Measurements from ENCODE around the gene SCTR.
A peak's percentile ranks its signal among the peaks of the same experiment; 100 is the strongest.

The SCTR gene

DNA sequence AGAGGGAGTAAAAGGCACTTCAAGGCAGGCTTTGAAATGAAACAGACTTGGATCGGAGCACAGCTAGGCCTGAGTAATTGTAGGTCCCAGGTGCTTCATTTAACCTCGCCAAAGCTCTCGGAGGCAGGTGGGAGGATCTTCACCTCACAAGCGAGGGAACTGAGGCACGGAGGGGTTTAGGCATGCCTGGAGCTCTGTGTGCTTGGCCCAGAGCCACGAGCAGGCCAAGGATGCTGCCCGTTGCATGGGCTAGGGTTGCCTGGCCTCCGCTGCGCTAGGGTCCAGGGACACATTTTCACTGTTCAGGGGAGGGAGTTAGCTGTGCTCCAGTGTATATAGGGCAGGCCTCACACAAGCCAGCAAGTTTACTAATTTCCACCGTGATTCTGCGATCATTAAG, 81.4 kb downstream of the SCTR start:
- DNase-seq (ENCODE audit: low read depth) = no peak

DNA sequence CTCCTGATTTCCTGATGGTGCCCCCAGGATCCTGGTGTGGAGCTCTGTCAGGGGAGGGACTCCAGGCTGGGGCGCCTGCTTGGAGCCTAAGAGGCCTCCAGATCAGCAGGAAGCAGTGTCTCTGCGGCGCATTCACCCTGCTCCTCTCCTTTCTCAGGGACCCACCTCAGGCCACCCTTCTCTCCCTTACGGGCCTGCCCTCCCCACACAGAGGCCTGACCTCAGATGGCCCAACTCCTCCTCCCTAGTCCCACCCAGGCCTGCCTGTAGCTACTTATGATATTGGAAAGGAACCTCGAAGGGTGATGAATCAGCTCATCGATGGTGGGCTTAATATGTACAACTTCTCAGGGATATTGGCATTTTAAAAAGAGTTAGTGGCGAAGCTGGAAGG, 82.1 kb downstream of the SCTR start:
- no peak for DNase-seq (ENCODE audit: low read depth)

DNA sequence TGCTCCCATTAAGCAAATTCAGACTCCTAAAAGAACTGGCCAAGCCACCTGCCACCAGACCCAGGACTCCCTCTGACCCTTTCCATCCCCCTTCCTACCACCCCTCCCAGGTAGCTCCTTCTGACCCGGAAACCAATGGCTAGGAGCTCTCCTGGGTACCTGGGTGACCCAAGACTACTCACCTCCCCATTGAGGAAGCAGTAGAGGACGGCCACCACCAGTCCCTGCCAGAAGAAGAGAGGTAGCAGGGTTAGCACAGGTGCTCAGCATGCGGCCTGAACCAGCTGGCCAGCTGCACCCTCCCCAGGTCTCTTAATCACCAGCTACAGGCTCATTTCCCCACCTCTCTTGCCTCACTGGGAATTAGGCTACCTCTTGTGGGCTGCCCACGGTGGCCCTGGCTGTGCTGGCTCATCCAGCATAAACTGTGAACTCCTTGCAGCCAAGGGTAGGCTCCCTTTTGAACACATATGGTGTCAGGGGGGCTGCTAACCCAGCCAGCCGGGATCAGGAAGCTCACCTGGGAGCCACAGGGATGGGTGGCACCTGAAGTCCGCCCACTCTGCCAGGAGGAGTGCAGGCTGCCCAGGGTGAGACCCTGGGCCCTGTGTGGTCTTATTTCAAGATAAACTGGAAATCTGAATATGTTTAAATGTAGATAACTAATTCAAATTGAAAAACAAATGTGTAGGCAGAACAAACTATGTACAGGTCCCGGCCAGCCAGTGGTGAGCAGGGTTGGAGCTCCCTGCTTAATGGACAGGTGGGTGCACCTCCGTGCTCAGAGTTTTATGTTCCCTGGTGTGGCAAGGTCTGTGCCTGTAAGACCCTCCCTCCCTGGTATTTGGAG, 82.7 kb downstream of the SCTR start:
- DNase-seq (ENCODE audit: low read depth) = no peak

DNA sequence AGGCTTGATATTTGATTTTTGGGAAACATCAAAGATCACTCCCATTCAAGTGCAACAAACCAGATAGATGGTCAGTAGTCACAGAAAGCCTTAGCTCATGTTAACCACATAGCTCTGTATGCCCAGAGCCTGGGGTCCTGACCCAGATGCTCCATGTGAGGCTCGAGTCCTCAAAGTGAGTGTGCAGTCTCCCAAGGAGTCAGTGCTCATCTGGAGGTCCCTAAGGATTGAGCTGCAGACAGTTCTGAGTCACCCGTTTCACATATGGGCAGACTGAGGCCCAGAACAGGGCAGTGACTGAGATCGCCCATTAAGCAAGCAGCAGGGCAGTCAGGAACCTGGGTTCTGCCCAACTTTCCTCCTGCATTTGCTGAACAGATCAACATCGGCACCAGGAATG, 83.4 kb downstream of the SCTR start:
- no peak for DNase-seq (ENCODE audit: low read depth)

DNA sequence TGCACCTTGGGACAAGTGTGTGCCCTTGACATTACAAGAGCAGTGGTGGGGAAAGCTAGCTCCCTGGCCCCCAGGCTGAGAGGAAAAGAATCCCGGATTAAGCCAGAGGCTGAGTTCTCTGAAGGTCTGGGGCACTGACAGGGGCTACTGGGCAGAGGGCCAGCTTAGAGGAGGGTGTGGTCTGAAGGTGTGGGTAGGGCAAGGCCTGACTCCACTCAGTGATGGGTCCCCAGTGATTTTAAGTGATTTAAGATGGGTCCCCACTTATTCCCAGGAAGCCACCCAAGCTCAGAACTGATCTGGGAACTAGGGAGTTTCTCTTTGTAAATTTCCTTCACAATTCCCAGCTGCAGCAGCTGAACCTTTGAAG, 83.8 kb downstream of the SCTR start:
- DNase-seq (ENCODE audit: low read depth) = no peak

DNA sequence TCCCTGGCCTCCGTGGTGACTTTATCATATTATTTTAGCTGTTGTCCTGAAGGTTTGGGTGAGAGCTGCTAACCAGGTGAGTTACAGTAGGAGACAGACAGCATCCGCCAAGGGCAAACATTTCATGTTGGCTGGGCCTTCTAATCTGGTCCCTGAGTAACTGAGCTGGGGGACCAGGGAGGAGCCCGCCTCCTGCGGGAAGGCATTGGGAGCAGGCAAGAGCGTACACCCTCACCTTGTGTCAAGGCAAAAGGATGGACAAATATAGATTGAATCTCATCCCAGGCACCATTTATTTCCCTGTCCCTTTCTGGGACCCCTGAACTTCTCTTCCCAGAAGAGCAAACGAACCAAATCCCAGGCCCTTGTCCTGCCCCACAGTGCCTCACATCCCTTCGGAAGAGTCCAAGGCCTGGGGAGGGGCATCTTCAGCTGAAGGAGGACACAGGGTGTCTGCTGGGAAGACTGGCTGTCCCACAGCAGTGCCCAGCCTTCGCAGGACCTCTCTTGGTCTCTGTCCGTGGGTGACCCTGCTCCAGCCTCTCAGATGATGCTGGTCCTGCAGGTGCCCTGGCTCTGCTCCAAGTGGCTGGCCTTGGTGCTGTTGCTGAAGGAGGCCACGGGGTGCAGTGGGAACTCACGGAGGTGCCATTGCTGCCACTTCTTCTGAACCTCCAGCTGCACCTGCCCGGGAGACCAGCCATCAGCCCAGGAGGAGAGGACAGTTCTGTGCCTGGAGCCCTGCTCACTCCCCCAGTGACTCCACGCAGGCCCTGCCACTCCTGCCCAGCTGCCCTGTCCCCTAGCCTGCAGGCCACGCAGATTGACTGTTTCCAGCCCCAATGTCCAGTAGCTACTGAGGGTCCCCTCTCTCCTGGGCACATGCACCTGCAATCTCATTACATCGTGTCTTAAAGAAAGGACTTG, 84.4 kb downstream of the SCTR start:
- DNase-seq (ENCODE audit: low read depth) = no peak

DNA sequence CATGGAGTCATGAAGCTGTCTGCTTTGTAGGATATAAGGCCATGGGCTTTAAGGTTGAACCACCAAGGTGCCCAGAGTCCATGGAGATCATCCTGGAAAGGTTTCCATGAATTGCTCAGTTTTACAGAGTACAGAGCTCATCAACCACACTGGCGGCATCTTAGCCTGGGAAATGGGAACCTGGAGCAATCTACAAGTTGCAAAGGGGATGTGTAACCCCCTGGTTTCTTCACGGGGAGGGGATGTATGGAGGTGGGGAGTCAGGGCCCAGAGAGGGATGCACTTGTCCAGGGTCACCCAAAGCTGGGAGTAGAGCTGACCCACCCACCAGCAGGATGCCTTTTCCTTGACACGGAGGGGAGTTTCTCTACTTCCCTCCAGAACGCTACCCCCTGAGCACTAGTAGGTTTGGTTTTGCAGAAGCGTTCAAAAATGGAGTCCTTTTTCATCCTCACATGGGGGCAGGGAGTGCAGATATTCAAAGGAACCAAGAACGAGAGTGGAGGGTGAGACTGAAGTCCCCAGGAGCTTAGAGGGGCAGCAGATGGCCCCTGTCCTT, 85.5 kb downstream of the SCTR start:
- DNase-seq (ENCODE audit: low read depth) = no peak

DNA sequence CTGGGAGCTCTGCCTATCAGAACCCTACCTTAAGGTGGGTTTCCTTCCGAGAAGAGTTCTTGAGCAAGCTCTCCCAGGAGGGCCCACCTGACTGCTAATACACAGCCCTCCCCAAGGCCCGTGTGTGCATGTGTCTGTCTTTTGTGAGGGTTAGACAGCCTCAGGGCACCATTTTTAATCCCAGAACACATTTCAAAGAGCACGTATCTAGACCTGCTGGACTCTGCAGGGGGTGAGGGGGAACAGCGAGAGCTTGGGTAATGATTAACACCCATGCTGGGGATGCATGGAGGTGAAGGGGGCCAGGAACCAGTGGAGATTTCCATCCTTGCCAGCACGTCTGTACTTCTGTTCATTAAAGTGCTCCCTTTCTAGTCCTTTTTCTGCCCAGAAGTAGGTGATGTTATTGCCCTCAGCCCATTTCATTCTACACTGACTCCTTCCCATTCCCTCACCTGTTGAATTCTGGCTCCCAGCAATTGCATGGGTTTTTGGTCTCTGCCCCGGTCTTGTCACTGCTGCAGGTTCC, 86.1 kb downstream of the SCTR start:
- no peak for DNase-seq (ENCODE audit: low read depth)

DNA sequence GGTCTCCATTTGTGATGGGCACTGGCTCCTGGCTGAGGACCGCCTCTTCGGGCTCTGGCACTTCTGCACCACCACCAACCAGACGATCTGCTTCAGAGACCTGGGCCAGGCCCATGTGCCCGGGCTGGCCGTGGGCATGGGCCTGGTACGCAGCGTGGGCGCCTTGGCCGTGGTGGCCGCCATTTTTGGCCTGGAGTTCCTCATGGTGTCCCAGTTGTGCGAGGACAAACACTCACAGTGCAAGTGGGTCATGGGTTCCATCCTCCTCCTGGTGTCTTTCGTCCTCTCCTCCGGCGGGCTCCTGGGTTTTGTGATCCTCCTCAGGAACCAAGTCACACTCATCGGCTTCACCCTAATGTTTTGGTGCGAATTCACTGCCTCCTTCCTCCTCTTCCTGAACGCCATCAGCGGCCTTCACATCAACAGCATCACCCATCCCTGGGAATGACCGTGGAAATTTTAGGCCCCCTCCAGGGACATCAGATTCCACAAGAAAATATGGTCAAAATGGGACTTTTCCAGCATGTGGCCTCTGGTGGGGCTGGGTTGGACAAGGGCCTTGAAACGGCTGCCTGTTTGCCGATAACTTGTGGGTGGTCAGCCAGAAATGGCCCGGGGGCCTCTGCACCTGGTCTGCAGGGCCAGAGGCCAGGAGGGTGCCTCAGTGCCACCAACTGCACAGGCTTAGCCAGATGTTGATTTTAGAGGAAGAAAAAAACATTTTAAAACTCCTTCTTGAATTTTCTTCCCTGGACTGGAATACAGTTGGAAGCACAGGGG, 87.1 kb downstream of the SCTR start:
- DNase-seq (ENCODE audit: low read depth) = no peak

DNA sequence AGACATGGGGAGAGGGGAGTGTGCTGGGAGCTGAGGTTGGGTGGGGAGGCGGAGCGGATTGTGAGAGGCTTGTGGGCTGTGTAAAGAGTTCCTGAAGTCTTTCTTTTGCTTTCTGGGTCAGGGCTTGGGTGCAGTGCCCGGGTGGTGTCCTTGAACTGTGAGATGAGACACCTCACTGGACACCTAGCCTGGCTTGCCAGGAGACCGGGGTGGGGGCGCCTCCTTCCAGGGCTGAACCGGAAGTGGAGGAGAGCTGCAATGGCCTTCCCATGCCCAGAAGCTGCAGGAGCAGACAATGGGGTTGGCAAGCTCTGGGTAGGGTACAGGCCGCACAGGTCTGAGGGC, 88.4 kb downstream of the SCTR start:
- no peak for DNase-seq (ENCODE audit: low read depth)

DNA sequence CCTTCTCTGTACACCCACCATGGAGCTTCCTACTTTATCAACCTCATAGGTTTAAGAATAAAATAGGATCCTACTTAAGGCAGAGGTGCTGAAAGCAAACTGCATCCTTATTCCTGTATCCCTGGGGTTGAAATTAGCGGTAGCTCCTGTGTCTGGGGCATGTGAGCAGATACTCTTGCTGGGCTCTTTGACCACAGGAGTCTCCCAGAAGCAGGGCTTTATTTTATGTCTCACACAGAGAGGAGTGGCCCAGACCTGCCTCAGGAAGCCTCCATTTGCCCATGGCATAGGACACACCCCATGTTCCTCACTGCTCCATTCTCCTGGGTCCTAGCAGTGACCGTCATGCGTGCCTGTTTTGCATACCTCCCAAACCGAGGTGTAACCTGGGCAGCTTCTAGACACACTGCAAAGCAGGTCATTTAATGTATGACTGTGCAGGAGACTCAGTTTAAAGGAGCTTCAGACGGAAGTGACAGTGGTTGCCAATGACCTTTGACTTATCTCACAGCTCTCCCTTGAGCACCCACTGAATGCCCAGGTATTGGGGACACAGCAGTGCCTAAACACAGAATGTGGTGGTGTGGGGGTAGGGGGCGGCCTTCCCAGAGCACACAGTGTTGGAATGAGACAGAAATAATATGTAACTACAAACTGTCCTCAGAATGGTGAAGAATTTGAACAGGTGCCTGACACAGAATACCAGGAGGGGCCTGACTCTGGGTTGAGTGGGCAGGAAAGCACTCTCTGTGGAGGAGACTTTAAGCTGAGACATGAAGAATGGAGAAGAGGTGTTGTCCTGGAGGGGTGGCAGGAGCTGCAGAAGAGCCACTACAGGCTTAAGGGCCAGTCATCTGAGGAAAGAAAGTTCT, 89.0 kb downstream of the SCTR start:
- DNase-seq (ENCODE audit: low read depth) = no peak

DNA sequence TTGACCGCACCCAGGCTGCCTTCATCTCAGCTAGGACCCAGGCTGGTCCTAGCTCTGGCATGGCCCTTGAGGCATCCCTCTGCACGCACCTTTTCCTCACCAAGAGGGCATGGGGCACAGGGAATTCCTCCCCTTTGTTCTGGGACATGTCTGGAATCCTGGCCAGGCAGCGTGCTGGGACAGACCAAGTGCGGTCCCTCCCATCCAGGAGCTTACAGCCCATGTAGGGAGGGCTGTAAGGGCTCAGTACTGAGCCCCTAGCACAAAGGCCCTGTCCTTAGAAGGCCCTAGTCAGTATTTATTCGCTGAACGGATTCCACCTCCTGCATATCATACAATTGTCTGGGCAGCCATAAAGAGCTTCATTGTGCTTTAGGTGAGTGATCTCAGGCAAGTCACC, 89.6 kb downstream of the SCTR start:
- no peak for DNase-seq (ENCODE audit: low read depth)

DNA sequence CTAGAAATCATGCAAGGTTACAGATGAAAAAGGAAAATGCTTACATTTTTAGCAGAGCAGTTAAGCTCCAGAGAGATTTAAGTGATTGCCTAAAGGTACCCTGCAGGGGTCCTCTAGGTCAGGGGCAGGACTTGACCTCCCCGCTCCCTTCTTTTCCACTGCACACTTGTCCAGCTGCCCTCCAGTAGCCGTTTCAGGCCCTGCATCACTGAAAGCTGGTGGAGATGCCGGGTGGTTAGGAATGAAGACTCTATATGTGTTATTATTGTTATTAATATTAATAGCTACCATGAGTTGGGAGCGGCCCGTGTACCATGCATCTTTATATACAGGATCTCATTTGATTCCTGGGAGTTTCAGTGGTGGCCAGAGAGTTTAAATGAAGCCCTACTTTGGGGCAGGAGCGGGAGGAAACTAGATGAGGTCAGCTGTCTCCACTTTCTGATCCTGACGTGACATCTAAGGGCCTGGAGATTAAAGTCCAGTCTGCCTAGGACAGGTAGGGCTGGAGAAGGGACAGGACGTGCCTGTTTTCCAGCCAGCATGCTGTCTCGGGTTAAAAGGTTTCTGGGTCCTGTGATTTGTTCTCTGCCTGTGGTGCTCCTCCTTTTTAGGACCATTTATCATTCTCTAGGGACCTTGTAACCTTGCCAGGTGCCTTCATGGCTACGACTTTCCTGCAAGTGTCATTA, 90.5 kb downstream of the SCTR start:
- DNase-seq (ENCODE audit: low read depth) = no peak

DNA sequence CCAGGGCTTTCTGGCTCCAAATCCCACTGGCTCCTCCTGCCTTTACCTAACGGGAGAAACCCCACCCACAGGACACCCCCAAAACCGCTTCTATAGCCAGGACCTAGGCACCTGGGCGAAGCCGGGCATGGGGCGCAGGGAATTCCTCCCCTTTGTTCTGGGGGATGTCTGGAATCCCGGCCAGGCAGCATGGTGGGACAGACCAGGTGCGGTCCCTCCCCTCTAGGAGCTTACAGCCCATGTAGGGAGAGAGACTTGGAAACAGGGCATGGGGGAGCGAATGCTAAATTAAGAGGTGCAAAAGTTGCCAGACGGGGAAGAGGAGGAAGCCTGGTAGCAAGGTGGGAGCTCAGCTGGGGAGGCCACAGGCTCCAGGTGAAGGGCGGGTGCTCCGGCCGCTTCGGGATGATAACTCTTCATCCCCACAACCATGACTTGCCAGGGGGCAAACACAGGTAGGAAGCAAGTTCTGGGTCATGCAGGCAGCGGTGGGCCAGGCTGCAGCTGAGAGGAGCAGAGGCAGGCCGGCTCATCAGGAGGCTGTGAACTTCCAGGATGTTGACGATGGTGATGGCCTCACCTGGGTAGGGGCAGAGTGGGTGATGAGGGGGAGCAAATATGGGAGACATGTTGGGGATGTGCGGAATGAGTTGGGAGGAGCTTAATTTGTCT, 91.3 kb downstream of the SCTR start:
- DNase-seq (ENCODE audit: low read depth) = no peak

DNA sequence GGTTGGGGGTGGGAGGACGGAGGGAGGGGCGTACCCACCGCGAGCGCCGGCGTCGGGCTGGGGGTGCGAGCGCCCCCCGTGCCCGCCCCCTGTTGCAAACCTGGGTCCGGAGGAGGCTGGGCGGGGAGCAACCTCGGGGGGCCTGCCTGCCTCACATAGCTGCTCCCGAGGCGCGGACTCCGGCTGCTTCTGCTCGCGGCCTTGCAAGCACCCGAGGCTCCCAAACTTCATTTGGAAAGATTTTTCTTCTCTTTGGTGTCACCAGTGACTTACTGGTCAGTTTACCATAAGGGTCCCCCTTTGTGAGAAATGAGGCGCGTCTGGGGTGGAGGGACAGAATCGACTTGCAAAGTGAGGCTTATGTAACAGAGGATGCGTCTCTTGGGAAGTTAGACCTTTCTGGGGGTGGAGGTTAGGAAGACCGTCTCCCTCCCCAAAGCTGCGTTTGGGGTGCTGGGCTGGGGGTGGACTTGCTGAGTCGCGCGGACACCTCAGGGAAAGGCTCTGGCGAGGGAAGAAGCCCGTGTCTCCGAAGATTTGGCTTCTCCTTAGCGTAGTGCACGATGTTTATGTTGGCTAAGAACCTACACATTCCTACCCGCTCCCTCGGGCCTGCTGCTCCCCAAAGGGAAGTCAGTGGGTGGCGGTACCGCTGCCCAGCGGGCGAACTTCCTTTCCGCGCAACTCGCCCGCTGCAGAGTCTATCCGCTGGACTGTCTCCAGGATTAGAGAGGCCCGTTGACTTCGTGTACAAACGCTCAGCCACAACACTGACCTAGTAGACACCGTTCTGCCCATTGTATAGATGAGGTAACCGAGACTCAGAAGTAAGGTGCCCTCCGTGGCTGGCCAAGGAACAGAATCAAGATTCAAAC, 92.1 kb downstream of the SCTR start:
- DNase-seq (ENCODE audit: low read depth) = peak; percentile 17

DNA sequence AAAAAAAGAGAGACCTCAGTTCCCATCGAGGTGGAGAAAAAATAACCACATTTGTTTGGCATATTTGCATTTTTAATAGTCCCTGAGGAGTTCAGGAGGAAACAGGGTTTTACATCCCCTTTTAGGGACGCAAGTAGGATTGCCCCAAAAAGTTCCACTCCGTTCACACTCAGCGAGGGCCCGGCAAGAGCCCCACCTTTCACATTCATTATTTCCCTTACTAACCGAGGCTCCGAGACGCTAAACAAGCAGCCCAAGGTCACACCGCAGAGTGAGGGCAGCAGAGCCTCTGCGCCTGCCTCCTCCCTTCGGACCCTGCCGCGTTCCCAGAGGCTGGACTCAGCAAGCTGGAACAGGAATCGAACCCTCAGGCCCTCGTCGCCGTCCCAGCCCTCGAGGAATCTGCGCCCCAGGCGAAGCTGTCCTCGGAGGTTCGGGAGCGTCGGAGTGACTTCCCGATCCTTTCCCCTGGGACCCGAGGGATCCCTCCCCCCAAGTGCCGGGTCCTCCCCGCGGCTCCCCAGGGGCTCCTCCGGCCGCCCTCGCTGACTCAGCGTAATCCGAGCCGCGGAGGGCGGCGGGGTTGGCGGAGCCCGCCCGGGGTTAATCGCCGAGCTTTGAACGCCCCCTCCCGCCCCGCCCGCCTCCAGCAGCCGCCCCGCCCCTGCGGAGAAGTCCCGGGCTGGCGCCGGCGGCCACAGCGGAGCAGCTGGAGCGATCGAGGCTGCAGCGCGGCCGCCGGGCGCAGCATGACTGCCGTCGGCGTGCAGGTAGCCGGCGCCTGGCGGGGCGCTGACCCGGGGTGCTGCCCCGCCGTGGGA, 92.9 kb downstream of the SCTR start, which contains the start of gene TMEM37:
Gene TMEM37, plus strand, starts transcription at position 700 of the 821 bp plus-strand sequence. Its CDS starts 50 bp downstream, at position 750.
- peak; percentile 46 for DNase-seq (ENCODE audit: low read depth)

DNA sequence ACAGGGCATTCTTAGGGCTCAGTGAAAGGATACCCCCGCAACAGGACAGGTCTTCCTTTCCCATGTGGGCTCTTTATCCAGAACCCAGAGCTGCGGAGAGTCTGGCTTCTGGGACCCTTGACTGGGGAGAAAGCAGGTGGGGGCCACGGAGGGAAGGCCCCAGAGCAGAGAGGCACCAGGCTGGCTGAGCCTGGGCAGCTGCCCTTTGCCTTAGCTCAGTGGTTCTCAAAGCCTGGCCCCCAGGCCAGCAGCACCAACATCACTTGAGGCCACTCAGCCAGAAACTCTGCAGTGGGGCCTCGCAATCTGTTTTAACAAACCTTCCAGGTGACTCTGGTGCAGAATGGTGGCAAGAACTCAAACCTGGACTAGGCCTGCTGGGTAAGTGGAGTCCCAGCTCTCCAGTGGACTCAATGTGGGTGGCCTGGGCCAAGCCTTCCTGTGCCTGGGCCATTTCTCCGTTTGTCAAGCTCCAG, 94.2 kb downstream of the SCTR start:
- no peak for DNase-seq (ENCODE audit: low read depth)

All from ELR (cell line).